H9 (cell line): ENCODE data around the gene CCDC134. TPM values are rescaled to one million over a fixed set of nuclear protein-coding genes. Genes with fewer than 3 reads are reported as not detected.

Experiments used
- DNase-seq: peaks from one replicate; pipeline ENCODE4 v3.0.0-alpha.2; 2017
- H2AFZ ChIP-seq: one replicate; pipeline ENCODE4 v1.6.1; 2013; ENCODE audit warnings: mild to moderate bottlenecking, low read length, control low read depth, moderate library complexity
- H2AK5ac ChIP-seq: 2 replicates; pipeline ENCODE4 v1.6.1; 2013; ENCODE audit warnings: low read length, control low read depth, mixed read lengths; ENCODE audit not compliant: insufficient read length
- H2BK120ac ChIP-seq: one replicate; pipeline ENCODE4 v1.6.1; 2013; ENCODE audit warnings: low read depth, mild to moderate bottlenecking, low read length, control low read depth, inconsistent platforms; ENCODE audit not compliant: poor library complexity, severe bottlenecking
- H2BK12ac ChIP-seq: 2 replicates; pipeline ENCODE4 v1.6.1; 2013; ENCODE audit warnings: low read length, control low read depth, mixed read lengths, low read depth; ENCODE audit not compliant: insufficient read length
- H2BK15ac ChIP-seq: 2 replicates; pipeline ENCODE4 v1.6.1; 2013; ENCODE audit warnings: low read depth, low read length, control low read depth
- H2BK20ac ChIP-seq: one replicate; pipeline ENCODE4 v1.6.1; 2013; ENCODE audit warnings: low read depth, mild to moderate bottlenecking, low read length, control low read depth, inconsistent platforms; ENCODE audit not compliant: poor library complexity, severe bottlenecking
- H2BK5ac ChIP-seq: 2 replicates; pipeline ENCODE4 v1.6.1; 2013; ENCODE audit warnings: low read length, control low read depth, mixed read lengths; ENCODE audit not compliant: insufficient read length
- H3K14ac ChIP-seq: 2 replicates; pipeline ENCODE4 v1.6.1; 2013; ENCODE audit warnings: low read length, control low read depth; ENCODE audit not compliant: insufficient read depth
- H3K18ac ChIP-seq: 2 replicates; pipeline ENCODE4 v1.6.1; 2013; ENCODE audit warnings: low read depth, mild to moderate bottlenecking, mixed read lengths, low read length, control low read depth; ENCODE audit not compliant: insufficient read length
- H3K23ac ChIP-seq: 2 replicates; pipeline ENCODE4 v1.6.1; 2013; ENCODE audit warnings: low read length, control low read depth, mixed read lengths, low read depth; ENCODE audit not compliant: insufficient read length
- H3K23me2 ChIP-seq: 2 replicates; pipeline ENCODE4 v1.6.1; 2013; ENCODE audit warnings: low read depth, mild to moderate bottlenecking, mixed read lengths, low read length, control low read depth; ENCODE audit not compliant: insufficient read length, poor library complexity, severe bottlenecking
- H3K27ac ChIP-seq: 2 replicates; pipeline ENCODE4 v1.5.1; 2013; ENCODE audit warnings: low read length, control low read depth, mixed read lengths, low read depth; ENCODE audit not compliant: insufficient read length
- H3K27me3 ChIP-seq: 2 replicates; pipeline ENCODE4 v1.6.1; 2013; ENCODE audit warnings: low read length, control low read depth, inconsistent platforms; ENCODE audit not compliant: insufficient read depth
- H3K4ac ChIP-seq: 2 replicates; pipeline ENCODE4 v1.6.1; 2013; ENCODE audit warnings: low read depth, mild to moderate bottlenecking, control low read depth, inconsistent platforms, low read length, moderate library complexity
- H3K4me1 ChIP-seq: 2 replicates; pipeline ENCODE4 v1.6.1; 2013; ENCODE audit warnings: low read length, control low read depth, inconsistent platforms; ENCODE audit not compliant: insufficient read depth
- H3K4me2 ChIP-seq: 2 replicates; pipeline ENCODE4 v1.6.1; 2013; ENCODE audit warnings: low read length, control low read depth, mixed read lengths; ENCODE audit not compliant: insufficient read length, insufficient read depth
- H3K56ac ChIP-seq: 2 replicates; pipeline ENCODE4 v1.6.1; 2013; ENCODE audit warnings: low read depth, mild to moderate bottlenecking, mixed read lengths, low read length, control low read depth; ENCODE audit not compliant: insufficient read length
- H3K79me1 ChIP-seq: 2 replicates; pipeline ENCODE4 v1.6.1; 2013; ENCODE audit warnings: low read depth, mild to moderate bottlenecking, moderate library complexity, low read length, control low read depth, inconsistent platforms; ENCODE audit not compliant: insufficient read depth, poor library complexity, severe bottlenecking
- H3K79me2 ChIP-seq: 2 replicates; pipeline ENCODE4 v1.6.1; 2013; ENCODE audit warnings: low read length, control low read depth, inconsistent platforms; ENCODE audit not compliant: insufficient read depth
- H3K9ac ChIP-seq: 2 replicates; pipeline ENCODE4 v1.6.1; 2013; ENCODE audit warnings: low read length, control low read depth, mixed read lengths; ENCODE audit not compliant: insufficient read length; ENCODE audit errors: extremely low read depth
- H3K9me3 ChIP-seq: one replicate; pipeline ENCODE4 v1.6.1; 2013; ENCODE audit warnings: low read depth, low read length, inconsistent platforms; ENCODE audit not compliant: control insufficient read depth
- H3T11ph ChIP-seq: one replicate; pipeline ENCODE4 v1.6.1; 2013; ENCODE audit warnings: mild to moderate bottlenecking, low read length, control low read depth, inconsistent platforms
- H4K20me1 ChIP-seq: one replicate; pipeline ENCODE4 v1.6.1; 2013; ENCODE audit not compliant: control insufficient read depth, insufficient read length, insufficient read depth
- H4K5ac ChIP-seq: 2 replicates; pipeline ENCODE4 v1.6.1; 2013; ENCODE audit warnings: low read depth, mild to moderate bottlenecking, mixed read lengths, low read length, control low read depth; ENCODE audit not compliant: insufficient read length
- H4K8ac ChIP-seq: replicated peaks from 2 replicates; pipeline ENCODE4 v1.6.1; 2013; ENCODE audit warnings: low read length, control low read depth, mixed read lengths, low read depth; ENCODE audit not compliant: insufficient read length
- H4K91ac ChIP-seq: 2 replicates; pipeline ENCODE4 v1.6.1; 2013; ENCODE audit warnings: low read depth, mild to moderate bottlenecking, moderate library complexity, mixed read lengths, low read length, control low read depth; ENCODE audit not compliant: insufficient read length
- H3K27ac Mint-ChIP-seq, 3 experiments: 2 replicates in 2 of 3; 3 replicates in 1 of 3; pipeline ENCODE4 v1.8.0; 2020 to 2021; ENCODE audit warnings: mixed read lengths in 3 of 3, mild to moderate bottlenecking in 1 of 3, moderate library complexity in 1 of 3
- H3K27me3 Mint-ChIP-seq: 2 replicates; pipeline ENCODE4 v1.8.0; 2021; ENCODE audit warnings: low read depth, mild to moderate bottlenecking, moderate library complexity, mixed read lengths
- H3K36me3 Mint-ChIP-seq, 3 experiments: 2 replicates in 2 of 3; 3 replicates in 1 of 3; pipeline ENCODE4 v1.8.0; 2020 to 2021; ENCODE audit warnings: low read depth in 3 of 3, mixed read lengths in 3 of 3; ENCODE audit not compliant: insufficient read depth in 1 of 3
- H3K4me1 Mint-ChIP-seq, 2 experiments: 2 replicates each; pipeline ENCODE4 v1.8.0; 2020; ENCODE audit warnings: mixed read lengths in 2 of 2
- H3K4me3 Mint-ChIP-seq, 2 experiments: 2 replicates in 1 of 2; 3 replicates in 1 of 2; pipeline ENCODE4 v1.8.0; 2020 to 2021; ENCODE audit warnings: mild to moderate bottlenecking in 2 of 2, mixed read lengths in 2 of 2, moderate library complexity in 1 of 2
- H3K9me3 Mint-ChIP-seq, 2 experiments: 2 replicates in 1 of 2; 3 replicates in 1 of 2; pipeline ENCODE4 v1.8.0; 2020; ENCODE audit warnings: mild to moderate bottlenecking in 2 of 2, mixed read lengths in 2 of 2, moderate library complexity in 1 of 2
- WGBS: extraction: QIAGEN DNeasy Blood & Tissue Kit; methylation state at CpG from one replicate; pipeline ENCODE4 v1.1.7; 2013; ENCODE audit warnings: missing lambda C conversion rate, low lambda C conversion rate, mixed read lengths; ENCODE audit not compliant: insufficient read length; ENCODE audit errors: extremely low coverage; 5-methylcytosine and 5-hydroxymethylcytosine counted together
- total RNA-seq: library from RNA; stranded (reverse); gene quantifications from 2 replicates; pipeline ENCODE4 v1.2.1, GENCODE V29; 2021
- TF ChIP-seq, protein P1 (sequence below): fragments of 200-600 bp; sonication (generic); conservative IDR thresholded peaks from 3 replicates; pipeline ENCODE4 v1.8.0; 2021; ENCODE audit warnings: antibody characterized with exemption, mild to moderate bottlenecking

CCDC134 gene
- total RNA-seq, 1 experiment from 2014 or later = 20.7 TPM

DNA sequence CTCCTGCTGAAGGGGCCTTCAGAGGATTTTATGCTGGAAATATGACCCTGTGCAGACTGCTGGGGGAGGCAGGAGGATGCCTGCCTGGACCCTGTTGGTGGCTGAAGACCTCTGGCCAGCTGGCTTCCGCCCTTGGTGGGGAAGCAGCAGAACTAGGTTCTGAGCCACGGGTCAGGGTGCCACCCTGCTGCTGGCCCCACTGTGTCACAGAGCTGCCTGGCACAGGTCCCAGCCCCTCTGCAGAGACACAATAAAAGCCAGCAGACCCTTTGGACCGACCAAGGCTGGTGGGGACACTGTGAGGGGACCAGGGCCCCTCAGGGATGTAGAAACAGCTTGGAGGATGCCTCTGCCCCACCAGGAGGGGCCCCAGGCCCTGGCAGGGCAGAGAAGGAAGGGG, 25.5 kb downstream of the CCDC134 start:
- TF ChIP-seq, protein P1, sequence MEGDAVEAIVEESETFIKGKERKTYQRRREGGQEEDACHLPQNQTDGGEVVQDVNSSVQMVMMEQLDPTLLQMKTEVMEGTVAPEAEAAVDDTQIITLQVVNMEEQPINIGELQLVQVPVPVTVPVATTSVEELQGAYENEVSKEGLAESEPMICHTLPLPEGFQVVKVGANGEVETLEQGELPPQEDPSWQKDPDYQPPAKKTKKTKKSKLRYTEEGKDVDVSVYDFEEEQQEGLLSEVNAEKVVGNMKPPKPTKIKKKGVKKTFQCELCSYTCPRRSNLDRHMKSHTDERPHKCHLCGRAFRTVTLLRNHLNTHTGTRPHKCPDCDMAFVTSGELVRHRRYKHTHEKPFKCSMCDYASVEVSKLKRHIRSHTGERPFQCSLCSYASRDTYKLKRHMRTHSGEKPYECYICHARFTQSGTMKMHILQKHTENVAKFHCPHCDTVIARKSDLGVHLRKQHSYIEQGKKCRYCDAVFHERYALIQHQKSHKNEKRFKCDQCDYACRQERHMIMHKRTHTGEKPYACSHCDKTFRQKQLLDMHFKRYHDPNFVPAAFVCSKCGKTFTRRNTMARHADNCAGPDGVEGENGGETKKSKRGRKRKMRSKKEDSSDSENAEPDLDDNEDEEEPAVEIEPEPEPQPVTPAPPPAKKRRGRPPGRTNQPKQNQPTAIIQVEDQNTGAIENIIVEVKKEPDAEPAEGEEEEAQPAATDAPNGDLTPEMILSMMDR = no peak
- DNase-seq = no peak
- Mint-ChIP-seq H3K27ac (no peak overlapping the region), H3K36me3 (peaks cover 8 to 21% (median 15%) of the 10 kb centered on the region in 3 experiments), H3K4me1 (peaks cover 27 to 37% of the 10 kb centered on the region in 2 experiments), H3K9me3 (no peaks in the 10 kb centered on the region), H3K27me3 (no peaks in the 10 kb centered on the region; the same call in 1 of the 2 replicates), H3K4me3 (no peak overlapping the region)
- Histone ChIP-seq H4K8ac (no peak overlapping the region), H4K20me1 (no peaks in the 10 kb centered on the region), H2BK120ac (no peak overlapping the region), H3K9ac (no peak overlapping the region), H3K23ac (no peak overlapping the region), H3K27ac (no peak overlapping the region), H3K14ac (no peak overlapping the region), H4K91ac (no peak overlapping the region), H3K23me2 (no peaks in the 10 kb centered on the region), H2AFZ (no peak overlapping the region), H2BK12ac (no peak overlapping the region), H3K9me3 (no peaks in the 10 kb centered on the region), H2BK20ac (no peak overlapping the region), H2BK15ac (no peak overlapping the region), H3K79me2 (no peaks in the 10 kb centered on the region), H3K4ac (no peak overlapping the region), H3K4me1 (peaks cover 5% of the 10 kb centered on the region; the same call in 1 of the 2 replicates), H3K79me1 (no peaks in the 10 kb centered on the region), H3K18ac (no peak overlapping the region), H2AK5ac (no peak overlapping the region), H3K4me2 (no peak overlapping the region), H3K27me3 (no peaks in the 10 kb centered on the region), H2BK5ac (no peak overlapping the region), H4K5ac (no peak overlapping the region), H3K56ac (no peak overlapping the region), H3T11ph (no peak overlapping the region)
- no CpG with 5 or more reads among the region's 3 CpGs for WGBS
